HG03432 (cell line): ENCODE measurements around the gene CCDC69.
"Not testable (repeated sequence)": the region's sequence is repeated elsewhere in the genome, so short reads cannot be mapped to it uniquely, and the experiment has no call there.

Experiments used
- ATAC-seq: cut with Tn5 transposase; IDR thresholded peaks from one replicate; pipeline ENCODE4 v1.9.1; 2021; ENCODE audit warnings: mild to moderate bottlenecking, moderate library complexity; ENCODE audit not compliant: unreplicated experiment

CCDC69 gene

GRCh38 chr5:151196556-151197290 is 27.2 kb downstream of the CCDC69 start:
- peak; percentile 97 for ATAC-seq

DNA sequence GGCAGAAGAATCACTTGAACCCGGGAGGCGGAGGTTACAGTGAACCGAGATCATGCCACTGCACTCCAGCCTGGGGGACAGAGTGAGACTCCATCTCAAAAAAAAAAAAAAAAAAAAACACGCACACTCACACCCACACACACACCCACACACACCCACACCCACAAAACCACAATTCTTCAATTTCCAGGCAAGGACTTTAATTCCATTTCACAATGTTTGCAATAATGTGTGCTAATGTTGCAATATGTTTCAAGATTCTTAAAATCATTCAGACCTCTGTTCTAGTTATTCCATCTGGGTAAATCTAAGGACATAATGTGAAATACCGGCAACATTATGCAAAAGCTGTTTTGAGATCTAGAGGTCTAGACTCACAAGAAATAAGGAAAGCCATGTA is 28.3 kb downstream of the CCDC69 start:
- ATAC-seq, result no peak

DNA sequence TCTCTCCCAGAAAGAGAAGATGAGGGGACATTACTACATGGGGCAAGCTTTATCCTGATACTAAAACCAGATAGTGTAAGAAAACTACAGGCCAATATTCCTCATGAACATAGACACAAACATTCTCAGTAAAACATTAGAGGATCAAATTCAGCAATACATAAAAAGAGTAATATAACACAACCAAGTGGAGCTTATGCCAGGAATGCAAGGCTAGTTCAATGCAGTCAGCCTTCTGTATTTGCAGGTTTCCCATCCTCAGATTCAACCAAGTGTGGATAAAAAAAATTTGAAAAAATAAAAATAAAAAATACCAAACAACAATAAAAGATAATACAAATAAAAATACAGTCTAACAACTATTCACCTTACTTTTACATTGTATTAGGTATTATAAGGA is 31.3 kb downstream of the CCDC69 start:
- no peak for ATAC-seq

GRCh38 chr5:151191661-151192060 is 32.2 kb downstream of the CCDC69 start:
- ATAC-seq, result no peak

DNA sequence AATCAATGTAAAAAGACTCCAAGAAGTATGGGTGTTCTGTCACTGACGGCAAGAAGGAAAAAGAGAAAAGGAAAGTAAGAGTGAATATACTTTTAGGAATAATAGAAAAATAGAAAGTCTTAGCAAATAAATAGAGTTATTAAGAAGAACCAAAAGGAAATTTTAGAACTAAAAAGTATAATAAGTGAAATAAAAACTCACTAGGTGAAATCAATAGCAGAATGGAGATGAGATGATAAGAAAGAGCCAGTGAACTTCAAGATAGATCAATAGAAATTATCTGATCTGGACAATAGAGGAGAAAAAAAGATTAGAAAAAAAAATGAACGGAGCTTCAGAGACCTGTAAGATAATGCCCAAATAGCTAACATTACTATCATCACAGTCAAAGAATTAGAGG is 34.7 kb downstream of the CCDC69 start:
- ATAC-seq, result no peak

- ATAC-seq, result no peak
These were observed 37.4 kb downstream of the CCDC69 start for GRCh38 chr5:151186538-151186937.

DNA sequence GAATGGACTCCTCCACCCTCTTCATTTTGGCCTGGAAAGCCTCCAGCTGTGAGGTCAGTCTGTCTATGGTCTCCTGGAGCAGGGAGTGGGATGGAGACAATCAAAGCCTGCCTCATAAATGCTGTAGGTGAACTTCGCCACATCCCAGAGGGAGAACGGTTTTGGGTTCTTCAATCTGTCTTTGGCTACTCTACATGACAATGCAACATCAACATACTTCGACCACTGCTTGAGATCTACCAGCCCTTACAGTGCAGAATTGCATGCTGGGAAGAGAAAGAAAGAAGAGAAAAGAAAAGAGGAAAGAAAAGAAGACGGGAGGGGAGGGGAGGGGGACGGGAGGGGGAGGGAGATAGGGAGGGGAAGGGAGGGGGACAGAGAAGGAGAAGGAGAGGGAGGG is 37.8 kb downstream of the CCDC69 start:
- no peak for ATAC-seq

DNA sequence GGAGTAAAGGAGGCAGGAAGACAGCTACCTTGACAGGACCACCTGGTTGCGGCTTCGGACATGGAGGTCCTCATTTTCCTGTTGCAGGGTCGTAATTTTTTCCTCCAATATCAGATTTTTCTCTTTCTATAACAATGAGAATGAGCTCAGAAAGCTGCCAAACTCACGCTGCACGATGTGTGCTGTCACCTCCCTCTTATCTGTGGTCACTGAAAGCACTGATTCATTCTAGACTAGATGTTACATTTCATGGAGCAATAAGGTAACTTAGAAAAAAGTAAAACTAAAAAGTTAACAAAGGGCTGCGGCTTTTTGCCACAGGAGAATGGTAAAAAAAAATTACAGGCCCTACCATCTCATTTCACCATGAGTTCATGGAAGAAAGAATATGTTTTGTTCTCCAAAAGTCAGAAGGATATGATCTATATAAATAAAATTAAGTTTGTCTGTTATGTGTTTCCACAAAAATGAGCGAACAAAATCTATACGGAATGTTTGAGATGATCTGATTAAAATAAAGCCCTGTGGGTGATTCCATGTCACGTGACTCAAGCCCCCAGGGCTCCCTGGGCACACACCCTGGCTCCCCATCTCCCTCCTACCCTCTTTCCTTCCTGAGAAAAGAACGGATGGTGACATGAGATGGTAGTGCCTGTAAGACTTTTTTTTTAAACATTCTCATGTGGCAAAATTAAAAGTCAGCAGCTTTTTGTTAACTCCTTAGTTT is 39.4 kb downstream of the CCDC69 start:
- no peak for ATAC-seq

GRCh38 chr5:151183456-151184245 is 40.2 kb downstream of the CCDC69 start:
- no peak for ATAC-seq

- ATAC-seq, result no peak
These were observed 40.9 kb downstream of the CCDC69 start for GRCh38 chr5:151182976-151183375.

GRCh38 chr5:151182524-151182900 is 41.4 kb downstream of the CCDC69 start:
- no peak for ATAC-seq

DNA sequence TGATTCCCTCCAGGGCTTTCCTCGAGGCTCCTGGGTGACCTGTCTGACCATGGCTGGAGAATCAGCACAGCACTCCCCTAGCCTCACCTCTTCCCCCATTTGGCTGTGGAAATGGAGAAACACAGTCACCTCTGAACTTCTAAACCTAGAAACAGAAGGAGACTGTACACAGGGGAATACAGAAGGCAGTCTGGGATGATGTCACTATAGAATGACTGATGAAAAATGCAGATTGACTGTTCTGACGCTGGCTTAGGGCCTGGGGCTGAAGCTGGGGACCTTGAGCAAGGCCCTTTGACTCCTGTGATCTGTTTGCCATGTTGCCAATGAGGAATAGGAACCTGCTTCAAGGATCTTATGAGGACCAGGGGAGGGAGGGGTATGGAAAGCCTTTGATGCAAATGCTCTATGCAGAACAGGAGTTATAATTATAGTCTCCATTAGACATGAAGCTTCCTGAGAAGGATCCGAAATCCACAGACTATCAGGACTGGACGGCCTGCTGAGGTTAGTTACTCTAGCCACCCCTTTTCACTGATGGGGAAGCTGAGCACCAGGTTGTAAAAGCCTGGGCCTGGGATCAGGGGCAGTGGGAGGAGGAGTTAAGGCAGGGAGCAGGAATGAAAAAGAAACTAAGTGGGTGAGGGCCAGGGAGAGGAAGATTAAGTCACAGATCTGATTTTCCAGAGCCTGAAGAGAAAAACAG is 41.9 kb downstream of the CCDC69 start:
- ATAC-seq, result no peak

DNA sequence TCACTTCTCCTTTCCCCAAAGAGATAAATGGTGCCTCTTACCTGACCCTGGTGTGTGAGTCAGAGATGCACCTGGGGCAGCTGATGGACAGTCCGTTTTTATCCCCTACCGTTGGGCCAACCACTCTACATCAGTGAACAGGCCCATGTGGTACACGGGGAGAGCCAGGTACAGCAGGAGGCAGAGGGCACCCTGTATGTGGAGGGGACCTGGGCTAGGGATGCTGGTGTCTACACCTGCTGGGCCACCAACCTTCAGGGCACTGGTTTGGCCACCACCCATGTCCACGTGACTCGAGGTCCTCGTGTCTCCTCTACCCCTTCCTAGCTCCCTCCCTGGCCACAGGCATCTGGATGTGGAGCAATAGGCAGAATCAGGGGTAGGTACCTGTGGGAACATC is 43.6 kb downstream of the CCDC69 start:
- ATAC-seq, result no peak

DNA sequence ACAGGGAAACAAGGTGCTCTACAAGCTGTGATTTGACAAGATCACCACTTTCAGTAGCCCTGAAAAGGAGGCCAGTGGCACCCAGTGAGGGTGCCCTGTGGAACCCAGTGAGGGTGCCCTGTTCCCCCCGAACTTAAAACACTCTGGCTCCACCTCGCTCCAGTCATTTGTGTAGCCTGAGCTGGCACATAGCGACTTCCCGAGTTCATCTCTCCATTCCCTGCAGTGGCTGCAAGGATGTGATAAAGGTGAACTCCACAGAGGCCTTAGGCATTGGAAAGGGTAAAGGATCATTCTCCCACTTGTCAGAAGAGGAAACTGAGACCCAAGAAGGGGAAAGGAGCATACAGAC is 44.4 kb downstream of the CCDC69 start:
- ATAC-seq, result no peak

DNA sequence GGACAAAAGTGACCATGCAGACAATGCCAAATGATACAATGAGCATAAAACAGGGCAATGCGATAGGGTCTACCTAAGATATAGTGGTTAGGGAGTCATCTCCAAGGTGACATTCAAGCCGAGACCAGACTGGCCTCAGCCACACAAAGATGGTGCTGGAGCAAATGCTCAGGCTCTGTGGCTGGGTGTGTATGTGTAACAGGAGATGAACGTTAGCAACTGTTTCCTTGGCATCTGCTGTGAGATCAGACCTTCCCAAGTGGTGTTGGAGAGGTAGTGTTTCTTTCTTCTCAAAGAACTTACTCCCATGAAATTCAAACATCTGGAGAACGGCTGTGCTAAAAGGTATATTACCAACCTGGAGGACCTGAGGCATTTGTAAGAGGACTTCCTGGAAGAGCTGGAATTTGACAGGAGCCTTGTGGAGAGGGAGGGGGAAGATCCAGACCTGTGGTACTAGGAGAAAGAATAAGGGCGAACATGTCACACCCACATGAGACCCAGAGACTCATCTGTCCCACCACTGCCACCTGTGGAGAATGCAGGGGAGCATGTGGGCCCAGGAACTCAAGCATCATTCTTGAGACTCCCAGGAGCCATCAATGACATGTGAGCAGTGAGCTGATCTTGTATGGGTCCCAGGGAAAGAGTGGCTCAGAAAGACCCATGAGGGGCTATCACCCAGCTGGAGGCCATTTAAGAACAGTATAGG is 45.0 kb downstream of the CCDC69 start:
- ATAC-seq, result no peak

GRCh38 chr5:151178372-151178771 is 45.5 kb downstream of the CCDC69 start:
- no peak for ATAC-seq

- not testable (repeated sequence) for ATAC-seq
These were observed 47.6 kb downstream of the CCDC69 start for GRCh38 chr5:151176268-151176667.

DNA sequence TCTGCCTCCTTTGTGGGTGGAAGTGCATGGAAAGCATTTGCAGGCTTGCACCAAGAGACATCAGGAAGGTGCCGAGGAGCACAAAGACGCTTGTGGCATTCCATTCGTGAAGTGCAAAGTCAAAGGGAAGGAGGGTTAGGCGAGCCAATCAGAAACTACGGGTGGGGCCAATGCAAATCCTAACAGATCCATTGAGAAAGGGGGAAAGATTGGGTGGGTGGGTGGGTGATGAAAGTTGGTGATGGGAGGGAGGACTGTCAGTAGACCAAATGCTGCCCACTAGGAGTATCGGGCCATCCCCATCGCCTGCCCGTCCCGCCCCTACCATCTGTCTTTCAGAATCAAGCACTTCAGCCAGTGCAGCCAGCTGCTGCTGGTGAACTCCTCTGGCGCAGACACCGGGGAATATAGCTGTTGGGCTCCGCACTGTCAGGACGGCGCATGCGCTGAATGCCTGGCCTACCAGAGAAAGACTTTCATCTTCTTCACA is 49.2 kb downstream of the CCDC69 start:
- no peak for ATAC-seq

GRCh38 chr5:151173711-151174611 is 49.9 kb downstream of the CCDC69 start:
- ATAC-seq, result no peak
